ENCODE results near the gene KRTAP5-11. TPM values are rescaled to one million over a fixed set of nuclear protein-coding genes. Genes with fewer than 3 reads are reported as not detected.

The KRTAP5-11 gene
- total RNA-seq, 1 donor from 2014 or later = not detected

DNA sequence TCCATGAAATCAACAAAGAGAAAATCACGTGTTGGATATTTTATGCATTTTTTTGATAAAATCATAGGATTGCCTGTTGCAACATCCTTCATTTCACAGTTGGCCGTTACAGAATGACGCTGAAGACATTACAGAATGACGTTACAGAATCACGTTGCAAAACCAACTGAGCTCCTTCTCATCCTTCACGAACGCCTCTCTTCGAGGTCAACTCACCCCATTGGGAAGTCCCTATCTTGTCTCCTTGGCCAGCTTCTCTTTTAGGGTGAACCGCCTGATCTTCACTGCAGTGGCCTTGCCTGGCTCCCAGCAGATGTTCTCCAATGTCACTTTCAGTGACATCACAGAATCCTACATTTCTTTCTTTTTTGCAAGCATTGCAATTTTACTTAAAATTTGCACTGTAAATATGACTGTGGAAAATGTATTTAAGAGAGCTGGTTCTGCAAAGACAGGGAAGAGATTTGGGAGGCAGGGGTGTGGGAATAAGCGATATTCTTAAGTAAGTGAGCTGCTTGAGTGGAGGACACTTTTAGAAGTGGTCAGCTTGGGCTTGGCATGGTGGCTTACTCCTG is 50.6 kb downstream of the KRTAP5-11 start:
- Mint-ChIP-seq H3K4me1 (ENCODE audit: low read depth, unreplicated experiment) (no peaks in the 10 kb centered on the region), H3K27me3 (ENCODE audit: unreplicated experiment) (no peaks in the 10 kb centered on the region), H3K36me3 (ENCODE audit: unreplicated experiment) (peaks cover 10% of the 10 kb centered on the region), H3K27ac (ENCODE audit: unreplicated experiment) (no peak overlapping the region), H3K9me3 (ENCODE audit: unreplicated experiment) (peaks cover 5% of the 10 kb centered on the region), H3K4me3 (ENCODE audit: unreplicated experiment) (no peak overlapping the region)
- TF ChIP-seq, protein P1, sequence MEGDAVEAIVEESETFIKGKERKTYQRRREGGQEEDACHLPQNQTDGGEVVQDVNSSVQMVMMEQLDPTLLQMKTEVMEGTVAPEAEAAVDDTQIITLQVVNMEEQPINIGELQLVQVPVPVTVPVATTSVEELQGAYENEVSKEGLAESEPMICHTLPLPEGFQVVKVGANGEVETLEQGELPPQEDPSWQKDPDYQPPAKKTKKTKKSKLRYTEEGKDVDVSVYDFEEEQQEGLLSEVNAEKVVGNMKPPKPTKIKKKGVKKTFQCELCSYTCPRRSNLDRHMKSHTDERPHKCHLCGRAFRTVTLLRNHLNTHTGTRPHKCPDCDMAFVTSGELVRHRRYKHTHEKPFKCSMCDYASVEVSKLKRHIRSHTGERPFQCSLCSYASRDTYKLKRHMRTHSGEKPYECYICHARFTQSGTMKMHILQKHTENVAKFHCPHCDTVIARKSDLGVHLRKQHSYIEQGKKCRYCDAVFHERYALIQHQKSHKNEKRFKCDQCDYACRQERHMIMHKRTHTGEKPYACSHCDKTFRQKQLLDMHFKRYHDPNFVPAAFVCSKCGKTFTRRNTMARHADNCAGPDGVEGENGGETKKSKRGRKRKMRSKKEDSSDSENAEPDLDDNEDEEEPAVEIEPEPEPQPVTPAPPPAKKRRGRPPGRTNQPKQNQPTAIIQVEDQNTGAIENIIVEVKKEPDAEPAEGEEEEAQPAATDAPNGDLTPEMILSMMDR (IDR thresholded peaks at IDR 0.05; ENCODE audit: partially characterized antibody, unreplicated experiment) = no peak
- no peak for DNase-seq

Other genes starting within 250 kb of the KRTAP5-11 start
- gene DHCR7, start 134.5 kb downstream of the KRTAP5-11 start, total RNA-seq (ENCODE audit: unreplicated experiment) = 145 TPM
- 78.2 TPM for gene NADSYN1, start 129.7 kb downstream of the KRTAP5-11 start, total RNA-seq (ENCODE audit: unreplicated experiment)
- gene KRTAP5-7, start 55.6 kb downstream of the KRTAP5-11 start, total RNA-seq (ENCODE audit: unreplicated experiment) = not detected
- not detected for gene KRTAP5-8, start 44.9 kb downstream of the KRTAP5-11 start, total RNA-seq (ENCODE audit: unreplicated experiment)
- 0.76 TPM for gene KRTAP5-9, start 34.5 kb downstream of the KRTAP5-11 start, total RNA-seq (ENCODE audit: unreplicated experiment)
- gene KRTAP5-10, start 17.3 kb downstream of the KRTAP5-11 start, total RNA-seq (ENCODE audit: unreplicated experiment) = not detected